ENCODE measurements around the gene REXO5.

Gene REXO5

GRCh38 chr16:20894388-20894787 lies 88.1 kb downstream of the REXO5 start:
- TF ChIP-seq CTCF (IDR thresholded peaks at IDR 0.05; ENCODE audit: unreplicated experiment in 3 of 3) = no peak
- H3K27me3 Mint-ChIP-seq (ENCODE audit: low read depth) = no peaks in the 10 kb centered on the region
- no peak overlapping the region for H3K4me3 Mint-ChIP-seq
- no peaks in the 10 kb centered on the region for H3K9me3 Mint-ChIP-seq
- no peak overlapping the region for H3K27ac Mint-ChIP-seq
- peaks cover 27% of the 10 kb centered on the region for H3K4me1 Mint-ChIP-seq
- H3K36me3 Mint-ChIP-seq (ENCODE audit: low read depth) = peaks cover 34% of the 10 kb centered on the region

GRCh38 chr16:20897253-20897897 lies 91.0 kb downstream of the REXO5 start:
- Mint-ChIP-seq H3K27me3 (ENCODE audit: low read depth) (no peaks in the 10 kb centered on the region), H3K27ac (peak overlapping the region; percentile 99), H3K4me1 (peaks cover 33% of the 10 kb centered on the region), H3K36me3 (ENCODE audit: low read depth) (peaks cover 21% of the 10 kb centered on the region), H3K9me3 (no peaks in the 10 kb centered on the region), H3K4me3 (peak overlapping the region; percentile 90 to 91 (median 90))
- TF ChIP-seq CTCF (IDR thresholded peaks at IDR 0.05; ENCODE audit: unreplicated experiment in 3 of 3) = no peak

- Mint-ChIP-seq H3K4me1 (peaks cover 39% of the 10 kb centered on the region), H3K27me3 (ENCODE audit: low read depth) (no peaks in the 10 kb centered on the region), H3K9me3 (no peaks in the 10 kb centered on the region), H3K27ac (peak overlapping the region; percentile 99), H3K36me3 (ENCODE audit: low read depth) (peaks cover 16% of the 10 kb centered on the region), H3K4me3 (peak overlapping the region; percentile 90 to 91 (median 90))
- TF ChIP-seq CTCF (IDR thresholded peaks at IDR 0.05; ENCODE audit: unreplicated experiment in 3 of 3) = no peak
Measured at GRCh38 chr16:20897922-20898321, 91.6 kb downstream of the REXO5 start.

- no peaks in the 10 kb centered on the region for H3K9me3 Mint-ChIP-seq
- H3K4me1 Mint-ChIP-seq = peaks cover 44% of the 10 kb centered on the region
- TF ChIP-seq CTCF (IDR thresholded peaks at IDR 0.05; ENCODE audit: unreplicated experiment in 3 of 3) = no peak
- H3K27ac Mint-ChIP-seq = peak overlapping the region; percentile 99
- peak overlapping the region; percentile 90 to 91 (median 90) for H3K4me3 Mint-ChIP-seq
- H3K36me3 Mint-ChIP-seq (ENCODE audit: low read depth) = peaks cover 13% of the 10 kb centered on the region
- no peaks in the 10 kb centered on the region for H3K27me3 Mint-ChIP-seq (ENCODE audit: low read depth)
Measured at GRCh38 chr16:20899071-20899470, 92.7 kb downstream of the REXO5 start.

Data from nephron (organoid).